Bronchial epithelial cell (primary cell): ENCODE results near the gene FAM107B. TPM values are rescaled to one million over a fixed set of nuclear protein-coding genes. Genes with fewer than 3 reads are reported as not detected.

Experiments used
- DNase-seq: peaks from one replicate; pipeline ENCODE4 v3.0.0-alpha.2; 2010; ENCODE audit warnings: low read depth
- FAIRE-seq: peaks from 2 replicates; lab custom pipeline; 2011; peaks lifted over from hg19 to GRCh38; lab: Jason Lieb, UNC
- H3K27me3 ChIP-seq: 2 replicates; pipeline ENCODE4 v1.5.1; 2011; ENCODE audit warnings: low read length; ENCODE audit not compliant: control insufficient read depth, insufficient read depth
- H3K36me3 ChIP-seq: 2 replicates; pipeline ENCODE4 v1.5.1; 2011; ENCODE audit warnings: low read length; ENCODE audit not compliant: control insufficient read depth, insufficient read depth
- H3K4me3 ChIP-seq: 2 replicates; pipeline ENCODE4 v1.5.1; 2011; ENCODE audit warnings: mild to moderate bottlenecking, low read depth, low read length, control low read depth
- CTCF ChIP-seq: IDR thresholded peaks from 2 replicates; pipeline ENCODE4 v1.5.1; 2011; ENCODE audit warnings: mild to moderate bottlenecking, moderate library complexity, low read length, control low read depth, inconsistent platforms; ENCODE audit not compliant: insufficient read depth, severe bottlenecking
- total RNA-seq: library from RNA; depleted of rRNA; stranded (reverse); fragments of >200 nt; gene quantifications from 2 replicates; pipeline ENCODE4 v1.2.1, GENCODE V29; 2014

Gene FAM107B
- total RNA-seq, 1 donor from 2014 or later = 18.7 TPM

- no peak overlapping the region for H3K4me3 ChIP-seq
- FAIRE-seq (no peak), DNase-seq (no peak)
- TF ChIP-seq CTCF = no peak
- H3K27me3 ChIP-seq = no peaks in the 10 kb centered on the region
- H3K36me3 ChIP-seq = no peaks in the 10 kb centered on the region
Measured at GRCh38 chr10:14513123-14513522, 261.6 kb downstream of the FAM107B start.

GRCh38 chr10:14510346-14510745 is 264.4 kb downstream of the FAM107B start:
- no peak for FAIRE-seq
- no peak for TF ChIP-seq CTCF

GRCh38 chr10:14508725-14509124 is 266.0 kb downstream of the FAM107B start:
- no peak for FAIRE-seq
- no peak for TF ChIP-seq CTCF

More at GRCh38 chr10:14510346-14510745, 264.4 kb downstream of the FAM107B start:
- Histone ChIP-seq H3K36me3 (no peaks in the 10 kb centered on the region), H3K4me3 (no peak overlapping the region), H3K27me3 (no peaks in the 10 kb centered on the region)
- no peak for DNase-seq

GRCh38 chr10:14507781-14508180 is 266.9 kb downstream of the FAM107B start:
- no peak for TF ChIP-seq CTCF
- no peak overlapping the region for H3K4me3 ChIP-seq
- no peaks in the 10 kb centered on the region for H3K27me3 ChIP-seq
- FAIRE-seq (no peak), DNase-seq (no peak)
- no peaks in the 10 kb centered on the region for H3K36me3 ChIP-seq

More at GRCh38 chr10:14508725-14509124, 266.0 kb downstream of the FAM107B start:
- H3K27me3 ChIP-seq = no peaks in the 10 kb centered on the region
- no peaks in the 10 kb centered on the region for H3K36me3 ChIP-seq
- H3K4me3 ChIP-seq = no peak overlapping the region
- DNase-seq = no peak

GRCh38 chr10:14507176-14507575 is 267.5 kb downstream of the FAM107B start:
- Histone ChIP-seq H3K4me3 (no peak overlapping the region), H3K27me3 (no peaks in the 10 kb centered on the region), H3K36me3 (no peaks in the 10 kb centered on the region)
- FAIRE-seq (no peak), DNase-seq (no peak)
- no peak for TF ChIP-seq CTCF

GRCh38 chr10:14502431-14502830 is 272.3 kb downstream of the FAM107B start:
- DNase-seq (no peak), FAIRE-seq (no peak)
- no peak overlapping the region for H3K4me3 ChIP-seq
- H3K27me3 ChIP-seq = no peaks in the 10 kb centered on the region
- no peaks in the 10 kb centered on the region for H3K36me3 ChIP-seq
- TF ChIP-seq CTCF = no peak
